Kidney (tissue), 14 donors: Measurements from ENCODE around the gene DCK. TPM values are rescaled to one million over a fixed set of nuclear protein-coding genes. Genes with fewer than 3 reads are reported as not detected.
"Not testable (repeated sequence)": the region's sequence is repeated elsewhere in the genome, so short reads cannot be mapped to it uniquely, and the experiment has no call there.

Experiments
- DNase-seq, 5 donors: peaks; one replicate each; pipeline ENCODE4 v3.0.0-alpha.2; 2013 to 2020
- FAIRE-seq: peaks from 2 replicates; lab custom pipeline; 2012; peaks lifted over from hg19 to GRCh38; lab: Jason Lieb, UNC
- H3K27ac ChIP-seq, 2 donors: one replicate each; pipeline ENCODE4 v1.7.0; 2013; ENCODE audit warnings: low read depth in 2 of 2, low read length in 2 of 2, inconsistent platforms in 1 of 2
- H3K27me3 ChIP-seq: one replicate; pipeline ENCODE4 v1.7.1; 2013; ENCODE audit warnings: low read length, inconsistent platforms; ENCODE audit not compliant: control insufficient read depth, insufficient read depth
- H3K36me3 ChIP-seq, 3 donors: one replicate each; pipeline versions ENCODE4 v1.7.0 to v1.7.1; 2013; ENCODE audit warnings: low read length in 3 of 3, control low read depth in 1 of 3, inconsistent platforms in 1 of 3; ENCODE audit not compliant: insufficient read depth in 3 of 3, control insufficient read depth in 2 of 3
- H3K4me1 ChIP-seq, 3 donors: one replicate each; pipeline versions ENCODE4 v1.7.0 to v1.7.1; 2013; ENCODE audit warnings: low read length in 3 of 3, inconsistent platforms in 1 of 3, low read depth in 1 of 3; ENCODE audit not compliant: control insufficient read depth in 2 of 3, insufficient read depth in 2 of 3
- H3K4me3 ChIP-seq, 3 donors: one replicate each; pipeline versions ENCODE4 v1.7.0 to v1.8.1; 2013; ENCODE audit warnings: low read length in 3 of 3, control low read depth in 1 of 3, inconsistent platforms in 1 of 3
- H3K9ac ChIP-seq, 3 donors: one replicate each; pipeline versions ENCODE4 v1.7.0 to v1.7.1; 2013; ENCODE audit warnings: low read length in 3 of 3, control low read depth in 1 of 3, inconsistent platforms in 1 of 3
- H3K9me3 ChIP-seq, 3 donors: one replicate each; pipeline versions ENCODE4 v1.7.0 to v1.7.1; 2013; ENCODE audit warnings: low read length in 3 of 3, control low read depth in 1 of 3, inconsistent platforms in 1 of 3; ENCODE audit not compliant: control insufficient read depth in 2 of 3, insufficient read depth in 1 of 3
- intact Hi-C: fragments of 100-400 bp; cut with DNase I; formaldehyde crosslinking; loops from one replicate; pipeline ENCODE4 v1.11.1; 2022
- polyA plus RNA-seq: library from polyadenylated mRNA; stranded (reverse); fragments of 350-450 nt; fragmentation: Illumina TruSeq; extraction: RNeasy Lipid Tissue Mini Kit (QIAGEN cat#74804); gene quantifications from one replicate; pipeline ENCODE4 v1.2.3, GENCODE V29; 2014; ENCODE audit warnings: low read depth, low replicate concordance; ENCODE audit not compliant: insufficient read depth
- total RNA-seq: library from RNA; stranded (reverse); fragmentation: NEBNext Ultra II Directional; extraction: Animal tissue kit (Norgen Biotek cat#: 25700); gene quantifications from one replicate; pipeline ENCODE4 v1.2.1, GENCODE V29; 2021
- TF ChIP-seq, protein P1 (sequence below): IDR thresholded peaks from 3 replicates; pipeline ENCODE4 v1.5.1; 2012; ENCODE audit warnings: mild to moderate bottlenecking, moderate library complexity, borderline replicate concordance; ENCODE audit not compliant: insufficient read depth; ENCODE audit errors: extremely low read depth
- donor health status: control.
- donor health status: control.
- donor health status: control.
- donor health status: control.
- donor health status: control.
- donor health status: DM: yes; HTN: yes; CAD: no.
- donor health status: Normal renal cell carcinoma (clear cell type).

DCK gene
- total and polyA plus RNA-seq, 2 donors from 2014 or later: 5.5 to 15.2 TPM

DNA sequence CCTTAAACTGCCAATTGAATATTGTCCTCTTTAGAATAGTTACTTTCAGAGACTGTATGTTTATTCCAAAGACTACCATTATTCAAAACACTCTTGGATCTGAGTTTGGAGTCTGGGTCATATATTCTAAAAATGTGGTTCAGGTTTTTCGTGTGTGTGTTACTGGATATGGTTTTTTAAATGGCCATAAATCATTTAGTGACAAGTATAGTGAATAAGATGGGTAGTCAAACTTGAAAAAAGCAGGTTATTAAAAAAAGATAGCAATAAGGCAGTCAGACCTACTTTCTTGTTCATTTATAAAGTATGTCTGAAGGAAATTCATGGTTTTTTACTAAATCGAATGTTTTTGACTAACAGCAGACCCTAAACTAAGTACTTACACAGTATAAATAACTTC lies 59.3 kb downstream of the DCK start:
- intact Hi-C loops: no loop called here
- Histone ChIP-seq H3K4me3 (no peak overlapping the region), H3K9me3 (no peaks in the 10 kb centered on the region), H3K36me3 (no peaks in the 10 kb centered on the region), H3K27me3 (no peaks in the 10 kb centered on the region), H3K27ac (no peak overlapping the region), H3K9ac (no peak overlapping the region), H3K4me1 (no peaks in the 10 kb centered on the region)
- FAIRE-seq: no peak
- DNase-seq: no peak
- TF ChIP-seq, protein P1, sequence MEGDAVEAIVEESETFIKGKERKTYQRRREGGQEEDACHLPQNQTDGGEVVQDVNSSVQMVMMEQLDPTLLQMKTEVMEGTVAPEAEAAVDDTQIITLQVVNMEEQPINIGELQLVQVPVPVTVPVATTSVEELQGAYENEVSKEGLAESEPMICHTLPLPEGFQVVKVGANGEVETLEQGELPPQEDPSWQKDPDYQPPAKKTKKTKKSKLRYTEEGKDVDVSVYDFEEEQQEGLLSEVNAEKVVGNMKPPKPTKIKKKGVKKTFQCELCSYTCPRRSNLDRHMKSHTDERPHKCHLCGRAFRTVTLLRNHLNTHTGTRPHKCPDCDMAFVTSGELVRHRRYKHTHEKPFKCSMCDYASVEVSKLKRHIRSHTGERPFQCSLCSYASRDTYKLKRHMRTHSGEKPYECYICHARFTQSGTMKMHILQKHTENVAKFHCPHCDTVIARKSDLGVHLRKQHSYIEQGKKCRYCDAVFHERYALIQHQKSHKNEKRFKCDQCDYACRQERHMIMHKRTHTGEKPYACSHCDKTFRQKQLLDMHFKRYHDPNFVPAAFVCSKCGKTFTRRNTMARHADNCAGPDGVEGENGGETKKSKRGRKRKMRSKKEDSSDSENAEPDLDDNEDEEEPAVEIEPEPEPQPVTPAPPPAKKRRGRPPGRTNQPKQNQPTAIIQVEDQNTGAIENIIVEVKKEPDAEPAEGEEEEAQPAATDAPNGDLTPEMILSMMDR: no peak

DNA sequence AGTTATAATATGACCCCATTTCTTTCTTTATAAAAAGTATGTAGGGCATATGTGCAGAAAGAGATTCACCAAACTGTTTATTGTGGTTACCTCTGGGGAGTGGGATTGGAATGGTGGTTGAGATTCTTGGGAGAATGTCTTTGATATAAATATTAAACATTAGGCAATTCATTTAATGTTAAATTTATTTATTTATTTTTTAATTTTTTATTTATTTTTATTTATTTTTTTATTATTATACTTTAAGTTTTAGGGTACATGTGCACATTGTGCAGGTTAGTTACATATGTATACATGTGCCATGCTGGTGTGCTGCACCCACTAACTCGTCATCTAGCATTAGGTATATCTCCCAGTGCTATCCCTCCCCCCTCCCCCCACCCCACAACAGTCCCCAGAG lies 60.2 kb downstream of the DCK start:
- intact Hi-C loops, FAIRE-seq, H3K9me3 ChIP-seq, H3K9ac ChIP-seq, H3K27ac ChIP-seq, H3K4me1 ChIP-seq, H3K27me3 ChIP-seq, H3K4me3 ChIP-seq, DNase-seq, H3K36me3 ChIP-seq: not testable (repeated sequence)

DNA sequence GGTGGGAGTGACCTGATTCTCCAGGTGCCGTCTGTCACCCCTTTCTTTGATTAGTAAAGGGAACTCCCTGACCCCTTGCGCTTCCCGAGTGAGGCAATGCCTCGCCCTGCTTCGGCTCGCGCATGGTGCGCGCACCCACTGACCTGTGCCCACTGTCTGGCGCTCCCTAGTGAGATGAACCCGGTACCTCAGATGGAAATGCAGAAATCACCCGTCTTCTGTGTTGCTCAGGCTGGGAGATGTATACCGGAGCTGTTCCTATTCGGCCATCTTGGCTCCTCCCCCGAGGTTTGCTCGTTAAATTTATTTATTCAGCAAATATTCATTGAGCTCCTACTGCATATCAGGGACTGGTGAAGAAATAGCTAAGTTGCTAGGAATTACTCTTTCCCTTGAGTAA lies 66.1 kb downstream of the DCK start:
- H3K4me1 ChIP-seq, H3K27me3 ChIP-seq, H3K9ac ChIP-seq, H3K36me3 ChIP-seq, intact Hi-C loops, H3K27ac ChIP-seq, H3K9me3 ChIP-seq, FAIRE-seq, H3K4me3 ChIP-seq, DNase-seq: not testable (repeated sequence)

DNA sequence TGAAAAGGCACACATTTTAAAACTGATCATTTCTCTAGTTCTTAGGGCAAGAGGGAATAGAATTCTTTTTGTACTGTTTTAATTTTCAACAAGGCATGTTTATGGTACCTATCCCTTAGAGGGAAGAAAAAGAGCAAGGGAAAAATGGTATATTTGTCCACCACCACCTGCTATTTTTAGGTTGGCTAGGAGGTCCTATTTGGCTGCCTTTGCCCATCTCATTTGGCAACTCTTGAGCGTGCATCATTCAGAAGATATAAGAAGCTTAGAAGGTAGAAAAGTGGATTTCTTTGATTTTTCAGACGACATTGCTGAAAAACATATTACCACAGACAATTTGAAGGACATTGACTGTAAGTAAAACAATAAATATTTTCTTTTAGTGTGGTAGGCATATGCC lies 69.0 kb downstream of the DCK start:
- H3K27me3 ChIP-seq: no peaks in the 10 kb centered on the region
- intact Hi-C loops: no loop called here
- no peak for DNase-seq
- H3K9me3 ChIP-seq: no peaks in the 10 kb centered on the region
- H3K27ac ChIP-seq: no peak overlapping the region
- TF ChIP-seq, protein P1: no peak
- no peak overlapping the region for H3K4me3 ChIP-seq
- H3K36me3 ChIP-seq: no peaks in the 10 kb centered on the region
- no peak for FAIRE-seq
- H3K9ac ChIP-seq: no peak overlapping the region
- no peaks in the 10 kb centered on the region for H3K4me1 ChIP-seq

DNA sequence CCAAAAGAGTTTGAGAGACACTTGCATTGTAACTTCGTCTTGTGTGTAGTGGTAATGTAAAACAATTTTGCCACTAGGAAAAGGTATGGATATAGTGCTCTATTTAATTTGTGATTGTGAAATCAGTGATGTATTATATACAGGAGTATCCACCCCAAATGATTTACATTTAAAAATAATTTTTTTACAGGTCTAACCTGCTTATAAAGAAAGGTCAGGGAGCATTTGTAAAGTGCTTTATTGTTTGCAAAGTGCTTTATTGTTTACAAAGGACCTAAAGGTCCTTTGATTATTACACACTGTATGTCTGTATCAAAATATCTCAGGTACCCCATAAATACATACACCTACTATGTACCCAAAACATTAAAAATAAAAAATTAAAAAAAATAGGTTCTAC lies 70.3 kb downstream of the DCK start:
- Histone ChIP-seq H3K36me3 (no peaks in the 10 kb centered on the region), H3K27me3 (no peaks in the 10 kb centered on the region), H3K27ac (no peak overlapping the region), H3K9ac (no peak overlapping the region), H3K9me3 (no peaks in the 10 kb centered on the region), H3K4me1 (no peaks in the 10 kb centered on the region), H3K4me3 (no peak overlapping the region)
- TF ChIP-seq, protein P1: no peak
- FAIRE-seq: no peak
- intact Hi-C loops: no loop called here
- DNase-seq: no peak
